Mesenchymal stem cell (in vitro differentiated cells and primary cell): ENCODE measurements around the gene HHLA2.

Experiments used
- DNase-seq: peaks from one replicate; pipeline ENCODE4 v3.0.0-alpha.2; 2013
- H2AFZ ChIP-seq: one replicate; pipeline ENCODE4 v1.6.1; 2013; ENCODE audit warnings: low read depth, mild to moderate bottlenecking, control low read depth, inconsistent platforms, low read length, moderate library complexity
- H2AK5ac ChIP-seq: 2 replicates; pipeline ENCODE4 v1.6.1; 2013; ENCODE audit warnings: low read length, moderate library complexity, mild to moderate bottlenecking, inconsistent platforms; ENCODE audit not compliant: severe bottlenecking
- H2BK120ac ChIP-seq: one replicate; pipeline ENCODE4 v1.6.1; 2013; ENCODE audit warnings: low read depth, mild to moderate bottlenecking, inconsistent platforms, low read length, moderate library complexity
- H2BK12ac ChIP-seq, 2 experiments: one replicate each; pipeline ENCODE4 v1.6.1; 2013; ENCODE audit warnings: inconsistent platforms in 2 of 2, low read length in 2 of 2, mild to moderate bottlenecking in 2 of 2, moderate library complexity in 2 of 2, control low read depth in 1 of 2
- H2BK15ac ChIP-seq: one replicate; pipeline ENCODE4 v1.6.1; 2013; ENCODE audit warnings: mild to moderate bottlenecking, low read depth, inconsistent platforms; ENCODE audit not compliant: poor library complexity, severe bottlenecking
- H2BK5ac ChIP-seq: 2 replicates; pipeline ENCODE4 v1.6.1; 2013; ENCODE audit warnings: low read depth, mild to moderate bottlenecking, low read length, control low read depth, inconsistent platforms; ENCODE audit not compliant: poor library complexity, severe bottlenecking
- H3K14ac ChIP-seq, 2 experiments: one replicate each; pipeline ENCODE4 v1.6.1; 2013; ENCODE audit warnings: inconsistent platforms in 2 of 2, low read length in 2 of 2, control low read depth in 1 of 2, mild to moderate bottlenecking in 1 of 2, moderate library complexity in 1 of 2
- H3K18ac ChIP-seq, 2 experiments: one replicate each; pipeline ENCODE4 v1.6.1; 2013; ENCODE audit warnings: inconsistent platforms in 2 of 2, low read length in 2 of 2, control low read depth in 1 of 2, low read depth in 1 of 2, mild to moderate bottlenecking in 1 of 2
- H3K23ac ChIP-seq, 2 experiments: one replicate each; pipeline ENCODE4 v1.6.1; 2013; ENCODE audit warnings: inconsistent platforms in 2 of 2, low read length in 2 of 2, mild to moderate bottlenecking in 2 of 2, moderate library complexity in 2 of 2, control low read depth in 1 of 2
- H3K27ac ChIP-seq: 2 replicates; pipeline ENCODE4 v1.5.1; 2013; ENCODE audit warnings: mild to moderate bottlenecking, moderate library complexity, low read length, control low read depth, inconsistent platforms; ENCODE audit not compliant: poor library complexity, severe bottlenecking
- H3K27me3 ChIP-seq, 2 experiments: 2 replicates each; pipeline versions ENCODE4 v1.6.1 to v1.7.0; 2013; ENCODE audit warnings: low read length in 2 of 2, mild to moderate bottlenecking in 2 of 2, moderate library complexity in 2 of 2, control low read depth in 1 of 2, inconsistent platforms in 1 of 2; ENCODE audit not compliant: control insufficient read depth in 1 of 2, insufficient read depth in 1 of 2
- H3K36me3 ChIP-seq, 2 experiments: 2 replicates each; pipeline versions ENCODE4 v1.6.1 to v1.7.0; 2013; ENCODE audit warnings: low read length in 2 of 2, control low read depth in 1 of 2, inconsistent platforms in 1 of 2, low read depth in 1 of 2, mild to moderate bottlenecking in 1 of 2; ENCODE audit not compliant: insufficient read depth in 2 of 2, control insufficient read depth in 1 of 2
- H3K4ac ChIP-seq, 2 experiments: one replicate each; pipeline ENCODE4 v1.6.1; 2013; ENCODE audit warnings: inconsistent platforms in 2 of 2, low read length in 2 of 2, mild to moderate bottlenecking in 2 of 2, moderate library complexity in 2 of 2, control low read depth in 1 of 2, low read depth in 1 of 2
- H3K4me1 ChIP-seq: 2 replicates; pipeline ENCODE4 v1.6.1; 2013; ENCODE audit warnings: low read depth, low read length, control low read depth; ENCODE audit not compliant: control insufficient read depth, insufficient read depth
- H3K4me2 ChIP-seq: 2 replicates; pipeline ENCODE4 v1.6.1; 2013; ENCODE audit warnings: low read length, mild to moderate bottlenecking, inconsistent platforms; ENCODE audit not compliant: poor library complexity, severe bottlenecking
- H3K4me3 ChIP-seq, 2 experiments: 2 replicates each; pipeline versions ENCODE4 v1.5.1 to v1.7.0; 2013; ENCODE audit warnings: low read length in 2 of 2, mild to moderate bottlenecking in 2 of 2, control low read depth in 1 of 2, low read depth in 1 of 2; ENCODE audit not compliant: insufficient read depth in 1 of 2
- H3K79me1 ChIP-seq: replicated peaks from 2 replicates; pipeline ENCODE4 v1.6.1; 2013; ENCODE audit warnings: mild to moderate bottlenecking, control low read depth, low read length, inconsistent platforms; ENCODE audit not compliant: poor library complexity, severe bottlenecking
- H3K9ac ChIP-seq: 2 replicates; pipeline ENCODE4 v1.7.0; 2013; ENCODE audit warnings: mild to moderate bottlenecking, low read length, moderate library complexity
- H3K9me3 ChIP-seq: 2 replicates; pipeline ENCODE4 v1.7.0; 2013; ENCODE audit warnings: mild to moderate bottlenecking, low read length; ENCODE audit not compliant: control insufficient read depth
- H4K8ac ChIP-seq: one replicate; pipeline ENCODE4 v1.6.1; 2013; ENCODE audit warnings: inconsistent platforms, mild to moderate bottlenecking, low read length, moderate library complexity
- H4K91ac ChIP-seq: one replicate; pipeline ENCODE4 v1.6.1; 2013; ENCODE audit warnings: mild to moderate bottlenecking, low read length, inconsistent platforms
- WGBS: methylation state at CpG from one replicate; pipeline ENCODE4 v1.1.7; 2013; ENCODE audit warnings: mixed read lengths; 5-methylcytosine and 5-hydroxymethylcytosine counted together

HHLA2 gene

GRCh38 chr3:108329508-108329907 lies 33.2 kb downstream of the HHLA2 start:
- Histone ChIP-seq H3K14ac (no peak overlapping the region), H2AFZ (no peak overlapping the region)
- WGBS, result 93% methylated on average over 5 of the region's 5 CpGs

GRCh38 chr3:108329947-108330346 lies 33.6 kb downstream of the HHLA2 start:
- Histone ChIP-seq H3K23ac (no peak overlapping the region), H3K4me1 (no peaks in the 10 kb centered on the region), H3K4me2 (no peak overlapping the region), H4K91ac (no peak overlapping the region), H3K9me3 (peaks cover 10% of the 10 kb centered on the region), H3K18ac (no peak overlapping the region), H3K27me3 (no peaks in the 10 kb centered on the region), H2BK120ac (no peak overlapping the region), H2BK5ac (no peak overlapping the region), H2BK12ac (no peak overlapping the region), H4K8ac (no peak overlapping the region), H2AFZ (no peak overlapping the region), H3K36me3 (no peaks in the 10 kb centered on the region), H2BK15ac (no peak overlapping the region), H3K27ac (no peak overlapping the region), H3K9ac (no peak overlapping the region), H3K4ac (no peak overlapping the region), H3K4me3 (no peak overlapping the region), H3K79me1 (no peaks in the 10 kb centered on the region), H3K14ac (no peak overlapping the region), H2AK5ac (no peak overlapping the region)
- DNase-seq, result no peak

More at GRCh38 chr3:108329508-108329907, 33.2 kb downstream of the HHLA2 start:
- Histone ChIP-seq H2BK12ac (no peak overlapping the region), H3K27ac (no peak overlapping the region), H3K4me2 (no peak overlapping the region), H3K9ac (no peak overlapping the region), H2BK5ac (no peak overlapping the region), H4K8ac (no peak overlapping the region), H3K23ac (no peak overlapping the region), H3K36me3 (no peaks in the 10 kb centered on the region), H3K4ac (no peak overlapping the region), H4K91ac (no peak overlapping the region), H3K27me3 (no peaks in the 10 kb centered on the region), H3K9me3 (peaks cover 10% of the 10 kb centered on the region), H2BK15ac (no peak overlapping the region), H2BK120ac (no peak overlapping the region), H3K18ac (no peak overlapping the region), H3K4me3 (no peak overlapping the region), H3K4me1 (no peaks in the 10 kb centered on the region), H2AK5ac (no peak overlapping the region), H3K79me1 (no peaks in the 10 kb centered on the region)
- no peak for DNase-seq

DNA sequence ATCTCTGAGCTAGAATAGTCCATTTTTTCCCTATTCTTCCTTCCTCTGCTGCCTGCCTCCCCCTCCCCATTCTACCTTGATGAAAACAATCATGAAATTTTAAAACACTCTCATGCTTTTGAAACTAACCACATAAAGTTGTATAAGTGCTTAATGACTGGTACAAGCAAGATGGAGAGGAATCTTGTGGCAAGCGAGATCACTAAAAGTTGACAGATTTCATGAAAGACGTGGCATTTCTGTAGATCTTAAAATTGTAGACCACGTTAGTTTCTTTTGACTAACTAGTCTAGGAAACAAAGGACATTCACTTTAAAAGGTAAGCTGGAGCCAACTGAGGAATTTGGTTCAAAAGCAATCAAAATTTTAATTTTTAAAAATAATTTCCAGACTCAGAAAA lies 35.4 kb downstream of the HHLA2 start:
- H3K14ac ChIP-seq, result no peak overlapping the region
- no peak overlapping the region for H4K8ac ChIP-seq
- no peak overlapping the region for H3K23ac ChIP-seq
- H3K4me3 ChIP-seq, result no peak overlapping the region
- no peaks in the 10 kb centered on the region for H3K27me3 ChIP-seq
- no peak overlapping the region for H2AFZ ChIP-seq
- no peaks in the 10 kb centered on the region for H3K4me1 ChIP-seq
- WGBS, result 93% methylated on average over 3 of the region's 3 CpGs
- H2BK15ac ChIP-seq, result no peak overlapping the region
- no peak overlapping the region for H4K91ac ChIP-seq
- peaks cover 7% of the 10 kb centered on the region for H3K9me3 ChIP-seq
- no peak overlapping the region for H2BK5ac ChIP-seq
- no peak overlapping the region for H3K4ac ChIP-seq
- H2BK12ac ChIP-seq, result no peak overlapping the region
- no peaks in the 10 kb centered on the region for H3K36me3 ChIP-seq
- no peak overlapping the region for H3K27ac ChIP-seq
- H3K4me2 ChIP-seq, result no peak overlapping the region
- no peak overlapping the region for H3K9ac ChIP-seq
- no peak overlapping the region for H2AK5ac ChIP-seq
- DNase-seq, result no peak
- no peak overlapping the region for H2BK120ac ChIP-seq
- H3K18ac ChIP-seq, result no peak overlapping the region
- no peaks in the 10 kb centered on the region for H3K79me1 ChIP-seq

DNA sequence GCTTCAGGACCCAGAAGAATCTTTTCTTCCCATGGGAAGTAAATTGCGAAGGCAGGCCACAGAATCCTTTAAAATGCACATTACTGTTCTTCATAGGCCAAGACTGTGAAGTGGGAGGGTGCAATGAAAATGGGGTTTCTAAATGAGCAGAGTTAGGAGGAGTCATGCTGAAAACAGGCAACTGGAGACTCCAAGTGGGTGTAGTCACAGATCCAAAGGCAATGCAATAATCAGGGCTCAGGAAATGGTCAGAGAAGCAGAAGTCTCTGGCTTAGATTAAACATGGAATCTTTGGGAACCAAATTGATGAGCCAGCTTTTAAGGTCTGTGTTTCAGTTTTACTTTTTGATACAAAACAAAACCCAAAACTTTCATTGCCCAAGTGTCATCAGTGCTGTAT lies 37.6 kb downstream of the HHLA2 start:
- H3K14ac ChIP-seq, result no peak overlapping the region
- H3K4ac ChIP-seq, result no peak overlapping the region
- no peak overlapping the region for H2AK5ac ChIP-seq
- no peaks in the 10 kb centered on the region for H3K9me3 ChIP-seq
- no peak overlapping the region for H3K4me3 ChIP-seq
- WGBS, result 100% methylated on average over 1 of the region's 1 CpG
- no peak overlapping the region for H2BK15ac ChIP-seq
- no peaks in the 10 kb centered on the region for H3K36me3 ChIP-seq
- H3K4me1 ChIP-seq, result peaks cover 2% of the 10 kb centered on the region
- H3K9ac ChIP-seq, result no peak overlapping the region
- no peak overlapping the region for H2BK12ac ChIP-seq
- H3K27me3 ChIP-seq, result no peaks in the 10 kb centered on the region
- no peak for DNase-seq
- H3K4me2 ChIP-seq, result no peak overlapping the region
- no peaks in the 10 kb centered on the region for H3K79me1 ChIP-seq
- no peak overlapping the region for H3K23ac ChIP-seq
- no peak overlapping the region for H4K8ac ChIP-seq
- no peak overlapping the region for H2BK5ac ChIP-seq
- no peak overlapping the region for H2BK120ac ChIP-seq
- H2AFZ ChIP-seq, result no peak overlapping the region
- H4K91ac ChIP-seq, result no peak overlapping the region
- H3K18ac ChIP-seq, result no peak overlapping the region
- H3K27ac ChIP-seq, result no peak overlapping the region
